Measurements from ENCODE around the gene AXL. TPM values are rescaled to one million over a fixed set of nuclear protein-coding genes. Genes with fewer than 3 reads are reported as not detected.

AXL gene
- total and polyA plus RNA-seq, 5 experiments from 2014 or later, result 0.11 to 0.21 TPM; not detected in 3

- Mint-ChIP-seq H3K36me3 (peaks cover 0 to 2% (median 0%) of the 10 kb centered on the region in 3 donors), H3K27ac (peak overlapping the region in 3 of 10 donors; percentile 28 to 42 (median 28)), H3K4me3 (no peak overlapping the region), H3K9me3 (no peaks in the 10 kb centered on the region), H3K27me3 (peaks cover 13 to 64% (median 36%) of the 10 kb centered on the region in 5 donors), H3K4me1 (peaks cover 0 to 19% (median 8%) of the 10 kb centered on the region in 4 donors)
- DNase-seq, result no peak
- POLR2A ChIA-PET, result no interaction called here
- ATAC-seq, result no peak
Measured at GRCh38 chr19:41218249-41218614, 791 bp upstream of the AXL start.

DNA sequence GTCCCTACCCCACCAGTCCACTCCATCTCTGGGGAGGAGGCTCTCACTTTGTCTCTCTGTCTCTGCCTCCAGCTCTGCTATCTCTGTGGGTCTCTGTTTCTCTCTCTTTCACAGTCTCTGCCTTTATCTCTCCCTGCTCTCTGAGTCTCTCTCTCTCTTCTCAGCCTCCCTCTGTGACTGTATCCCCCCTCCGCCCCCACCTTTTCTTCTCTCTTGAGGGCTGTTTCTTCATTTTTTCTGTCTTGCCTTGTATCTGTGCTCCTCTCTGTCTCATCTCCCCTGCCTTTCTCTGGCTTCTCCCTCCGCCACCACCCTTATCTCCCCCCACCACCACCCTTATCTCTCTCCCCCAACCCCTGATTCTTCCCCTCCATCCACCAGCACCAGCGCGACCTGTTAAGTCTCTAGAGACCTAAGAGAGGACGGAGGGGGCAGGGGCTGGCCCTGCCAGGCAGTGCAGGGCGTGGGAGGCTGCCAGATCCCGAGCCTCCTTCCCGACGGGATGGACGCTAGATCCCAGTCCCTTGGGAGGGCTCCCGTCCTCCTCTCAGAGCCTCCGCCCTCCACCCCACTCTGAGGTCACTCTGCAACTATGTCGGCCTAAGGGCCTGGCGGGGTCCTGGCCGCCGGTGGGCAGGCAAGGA lies 1.0 kb downstream of the AXL start:
- H3K27me3 Mint-ChIP-seq, result peaks cover 13 to 64% (median 36%) of the 10 kb centered on the region in 5 donors
- POLR2A ChIA-PET, result interaction anchor here (0.6 kb wide), 1 partner anchor 16 kb away, joined by 4 read pairs; no protein-coding TSS in a partner anchor
- H3K9me3 Mint-ChIP-seq, result no peaks in the 10 kb centered on the region
- peak overlapping the region in 4 of 10 donors; percentile 41 to 81 (median 50) for H3K27ac Mint-ChIP-seq
- H3K4me3 Mint-ChIP-seq, result no peak overlapping the region
- H3K36me3 Mint-ChIP-seq, result peaks cover 0 to 2% (median 0%) of the 10 kb centered on the region in 3 donors
- H3K4me1 Mint-ChIP-seq, result peaks cover 5 to 19% (median 9%) of the 10 kb centered on the region in 4 donors
- DNase-seq (no peak), ATAC-seq (no peak)

DNA sequence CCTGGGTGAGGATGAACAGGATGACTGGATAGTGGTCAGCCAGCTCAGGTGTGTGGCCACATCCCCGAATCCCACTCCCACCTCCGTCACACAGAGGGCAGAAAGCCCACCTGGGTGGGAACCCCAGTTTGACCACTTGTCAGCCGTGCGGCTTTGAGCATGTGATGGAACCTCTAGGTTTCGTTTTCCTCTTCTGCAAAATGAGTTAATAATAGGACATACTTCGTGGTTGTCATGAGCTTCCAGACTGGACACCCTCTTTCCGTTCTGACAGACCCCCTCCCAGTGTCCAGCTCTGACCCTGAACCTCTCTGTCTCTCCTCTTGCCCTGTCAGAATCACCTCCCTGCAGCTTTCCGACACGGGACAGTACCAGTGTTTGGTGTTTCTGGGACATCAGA lies 1.8 kb downstream of the AXL start:
- Mint-ChIP-seq H3K27ac (no peak overlapping the region), H3K9me3 (no peaks in the 10 kb centered on the region), H3K36me3 (peaks cover 0 to 2% (median 0%) of the 10 kb centered on the region in 3 donors), H3K4me3 (no peak overlapping the region), H3K27me3 (peaks cover 13 to 64% (median 38%) of the 10 kb centered on the region in 5 donors), H3K4me1 (peaks cover 12 to 24% (median 14%) of the 10 kb centered on the region in 4 donors)
- POLR2A ChIA-PET, result interaction anchor here (0.6 kb wide), 1 partner anchor 17 kb away, joined by 4 read pairs; no protein-coding TSS in a partner anchor
- no peak for DNase-seq
- ATAC-seq, result no peak

- POLR2A ChIA-PET, result no interaction called here
- Mint-ChIP-seq H3K27me3 (peaks cover 13 to 59% (median 40%) of the 10 kb centered on the region in 5 donors), H3K27ac (peak overlapping the region in 2 of 10 donors; percentile 66 to 76), H3K36me3 (no peaks in the 10 kb centered on the region), H3K9me3 (no peaks in the 10 kb centered on the region), H3K4me1 (peaks cover 16 to 29% (median 17%) of the 10 kb centered on the region in 4 donors), H3K4me3 (no peak overlapping the region)
- DNase-seq, result no peak
- ATAC-seq, result no peak
Measured at GRCh38 chr19:41221514-41222205, 2.6 kb downstream of the AXL start.

DNA sequence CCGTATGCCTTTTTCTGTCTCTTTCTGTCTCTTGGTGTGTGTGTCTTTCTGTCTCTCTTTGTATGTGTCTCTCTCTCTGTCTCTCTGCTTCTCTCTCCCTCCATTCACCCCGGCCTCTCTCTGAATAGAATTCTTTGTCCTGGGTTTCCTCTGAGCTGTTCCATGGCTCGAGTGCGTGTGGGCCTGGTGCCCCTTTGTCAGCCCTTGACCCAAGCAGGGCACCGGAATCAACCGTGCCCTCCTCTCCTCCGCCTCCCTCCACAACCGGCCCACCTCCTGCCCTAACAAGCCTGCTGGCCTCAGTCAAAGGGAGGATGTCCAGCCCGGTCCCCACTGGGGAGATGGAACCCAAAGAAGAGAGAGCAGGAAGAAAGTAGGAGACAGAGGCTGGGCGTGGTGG lies 3.2 kb downstream of the AXL start:
- H3K4me3 Mint-ChIP-seq, result no peak overlapping the region
- H3K36me3 Mint-ChIP-seq, result no peaks in the 10 kb centered on the region
- peak overlapping the region in 4 of 10 donors; percentile 2 to 76 (median 66) for H3K27ac Mint-ChIP-seq
- no peak for DNase-seq
- no peak for ATAC-seq
- H3K27me3 Mint-ChIP-seq, result peaks cover 12 to 53% (median 40%) of the 10 kb centered on the region in 5 donors
- POLR2A ChIA-PET, result no interaction called here
- peaks cover 21 to 34% (median 23%) of the 10 kb centered on the region in 4 donors for H3K4me1 Mint-ChIP-seq
- H3K9me3 Mint-ChIP-seq, result no peaks in the 10 kb centered on the region

- Mint-ChIP-seq H3K4me3 (peak overlapping the region in 1 of 10 donors; percentile 29), H3K27ac (peak overlapping the region in 5 of 10 donors; percentile 38 to 81 (median 52))
Measured at GRCh38 chr19:41223431-41224234, 4.6 kb downstream of the AXL start.

GRCh38 chr19:41224632-41225031 lies 5.6 kb downstream of the AXL start:
- no peaks in the 10 kb centered on the region for H3K36me3 Mint-ChIP-seq
- H3K27me3 Mint-ChIP-seq, result peaks cover 13 to 38% (median 29%) of the 10 kb centered on the region in 5 donors
- POLR2A ChIA-PET, result interaction anchor here (0.6 to 5.4 kb wide), 2 partner anchors 20 to 39 kb away, joined by 5 to 38 read pairs; partner anchors contain the start of gene HNRNPUL1
- H3K9me3 Mint-ChIP-seq, result no peaks in the 10 kb centered on the region
- DNase-seq, result no peak
- peaks cover 17 to 22% (median 19%) of the 10 kb centered on the region in 4 donors for H3K4me1 Mint-ChIP-seq
- peak overlapping the region in 4 of 10 donors; percentile 4 to 25 (median 10) for H3K27ac Mint-ChIP-seq
- no peak overlapping the region for H3K4me3 Mint-ChIP-seq
- no peak for ATAC-seq

More at GRCh38 chr19:41223431-41224234, 4.6 kb downstream of the AXL start:
- H3K36me3 Mint-ChIP-seq, result no peaks in the 10 kb centered on the region
- no peak for ATAC-seq
- H3K4me1 Mint-ChIP-seq, result peaks cover 19 to 30% (median 21%) of the 10 kb centered on the region in 4 donors
- H3K27me3 Mint-ChIP-seq, result peaks cover 13 to 44% (median 39%) of the 10 kb centered on the region in 5 donors
- no peaks in the 10 kb centered on the region for H3K9me3 Mint-ChIP-seq
- DNase-seq, result no peak
- POLR2A ChIA-PET, result interaction anchor here (0.6 to 5.4 kb wide), 3 partner anchors 19 to 234 kb away, joined by 5 to 38 read pairs (median 5); partner anchors contain the start of gene HNRNPUL1

DNA sequence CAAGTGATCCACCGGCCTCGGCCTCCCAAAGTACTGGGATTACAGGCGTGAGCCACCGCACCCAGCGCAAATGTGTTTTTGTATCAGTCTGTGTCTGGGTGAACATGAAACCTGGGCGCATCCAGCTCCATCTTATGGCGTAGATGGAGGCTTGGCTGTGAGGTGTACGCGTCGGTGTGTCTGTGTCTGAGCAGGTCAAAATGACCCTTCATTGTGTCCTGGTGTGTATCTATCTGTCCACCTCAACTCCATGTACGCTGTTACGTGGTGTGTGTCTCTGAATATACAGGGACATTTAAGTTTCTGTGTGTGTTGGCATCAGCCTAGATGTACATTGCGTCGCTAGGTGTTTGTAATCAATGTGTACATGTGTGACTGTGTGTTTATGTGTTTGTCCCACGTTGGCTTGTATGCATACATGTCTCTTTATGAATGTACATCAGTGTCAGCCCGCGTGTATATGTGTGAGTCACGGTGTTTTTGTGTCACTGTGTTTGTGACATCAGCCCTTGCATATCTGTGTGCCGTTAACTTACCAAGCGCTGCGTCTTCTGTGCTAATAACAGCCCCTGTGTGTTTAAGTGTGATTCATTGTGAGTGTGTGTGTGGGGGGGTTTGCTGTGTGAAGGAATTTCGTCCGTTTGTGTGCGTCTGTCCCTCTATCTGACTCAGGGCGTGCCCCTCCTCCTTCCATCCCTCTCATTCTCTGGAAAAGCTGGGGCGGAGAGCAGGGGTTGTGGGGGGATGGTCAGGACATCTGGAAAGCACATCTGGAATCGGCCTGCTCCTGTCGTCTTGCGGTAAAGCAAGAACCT lies 6.4 kb downstream of the AXL start:
- POLR2A ChIA-PET, result interaction anchor here (0.9 to 5.4 kb wide), 3 partner anchors 11 to 41 kb away, joined by 3 to 38 read pairs (median 4); partner anchors contain the start of gene HNRNPUL1
- Mint-ChIP-seq H3K4me3 (peak overlapping the region; percentile 74 to 91 (median 84)), H3K27me3 (peaks cover 10 to 35% (median 21%) of the 10 kb centered on the region in 5 donors), H3K36me3 (no peaks in the 10 kb centered on the region), H3K27ac (peak overlapping the region; percentile 36 to 89 (median 76)), H3K9me3 (no peaks in the 10 kb centered on the region), H3K4me1 (peaks cover 14 to 22% (median 16%) of the 10 kb centered on the region in 4 donors)
- DNase-seq, result peak in 1 of 10 donors; percentile 12
- ATAC-seq, result peak; percentile 11 to 23

- H3K27me3 Mint-ChIP-seq, result peaks cover 5 to 30% (median 13%) of the 10 kb centered on the region in 5 donors
- H3K27ac Mint-ChIP-seq, result peak overlapping the region; percentile 62 to 95 (median 84)
- DNase-seq (peak in 8 of 10 donors; percentile 8 to 68 (median 32)), ATAC-seq (peak; percentile 70 to 77)
- H3K36me3 Mint-ChIP-seq, result no peaks in the 10 kb centered on the region
- H3K9me3 Mint-ChIP-seq, result no peaks in the 10 kb centered on the region
- H3K4me1 Mint-ChIP-seq, result peaks cover 14 to 22% (median 16%) of the 10 kb centered on the region in 4 donors
- POLR2A ChIA-PET, result interaction anchor here (0.9 to 5.4 kb wide), 3 partner anchors 10 to 40 kb away, joined by 3 to 38 read pairs (median 4); partner anchors contain the start of gene HNRNPUL1
- peak overlapping the region; percentile 75 to 92 (median 86) for H3K4me3 Mint-ChIP-seq
Measured at GRCh38 chr19:41226053-41226873, 7.2 kb downstream of the AXL start.

- Mint-ChIP-seq H3K27me3 (peaks cover 6 to 29% (median 6%) of the 10 kb centered on the region in 5 donors), H3K9me3 (no peaks in the 10 kb centered on the region), H3K27ac (peak overlapping the region in 9 of 10 donors; percentile 25 to 95 (median 85)), H3K4me3 (peak overlapping the region; percentile 72 to 92 (median 86)), H3K36me3 (no peaks in the 10 kb centered on the region), H3K4me1 (peaks cover 14 to 22% (median 16%) of the 10 kb centered on the region in 4 donors)
- ATAC-seq (peak in 1 of 2 donors; percentile 60), DNase-seq (peak in 1 of 10 donors; percentile 26)
- POLR2A ChIA-PET, result interaction anchor here (1.5 to 5.4 kb wide), 2 partner anchors 36 to 39 kb away, joined by 3 to 38 read pairs; partner anchors contain the start of gene HNRNPUL1
Measured at GRCh38 chr19:41226874-41227390, 7.9 kb downstream of the AXL start.
